ENCODE data around the gene SKP2. TPM values are rescaled to one million over a fixed set of nuclear protein-coding genes. Genes with fewer than 3 reads are reported as not detected.
A peak's percentile ranks its signal among the peaks of the same experiment; 100 is the strongest.

Gene SKP2
- total RNA-seq, 2 donors from 2014 or later = 7.8 to 9.3 TPM

DNA sequence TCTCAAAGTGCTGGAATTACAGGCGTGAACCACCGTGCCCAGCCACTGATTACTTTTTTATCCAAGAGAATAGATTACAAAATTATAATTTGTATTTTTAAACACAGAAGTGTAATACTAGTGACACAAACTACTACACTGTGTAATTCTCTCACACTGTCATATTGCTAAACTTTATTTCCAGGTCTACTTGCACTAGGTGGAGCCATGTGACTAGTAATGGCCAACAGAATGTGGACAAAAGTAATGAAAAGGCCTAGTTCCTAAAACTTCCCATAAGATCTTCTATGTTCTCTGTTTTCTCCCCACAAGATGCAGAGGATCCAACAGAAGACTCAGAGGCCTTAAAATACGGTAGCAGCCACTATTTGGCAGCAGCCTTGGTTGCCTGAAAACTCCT is 62.5 kb downstream of the SKP2 start:
- WGBS = 87% methylated on average over 3 of the region's 3 CpGs

DNA sequence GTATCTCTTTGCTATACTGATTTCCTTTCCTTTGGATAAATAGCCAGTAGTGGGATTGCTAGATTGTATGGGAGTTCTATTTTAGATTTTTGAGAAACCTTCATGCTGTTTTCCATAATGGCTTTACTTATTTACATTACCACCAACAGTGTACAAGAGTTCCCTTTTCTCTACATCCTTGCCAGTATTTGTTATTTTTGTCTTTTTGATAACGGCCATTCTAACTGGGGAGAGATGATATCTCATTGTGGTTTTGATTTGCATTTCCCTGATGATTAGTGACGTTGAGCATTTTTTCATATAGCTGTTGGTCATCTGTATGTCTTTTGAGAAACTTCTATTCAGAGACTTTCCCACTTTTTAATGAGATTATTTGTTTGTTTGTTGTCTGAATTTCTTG is 64.0 kb downstream of the SKP2 start:
- no peaks in the 10 kb centered on the region for H3K36me3 ChIP-seq
- H3K4me3 ChIP-seq = no peak overlapping the region
- WGBS = 73% methylated on average over 2 of the region's 2 CpGs
- intact Hi-C loops (cut with DNase I) = no loop called here
- no peak for TF ChIP-seq POLR2AphosphoS5 (IDR thresholded peaks at IDR 0.05)
- TF ChIP-seq, protein P1, sequence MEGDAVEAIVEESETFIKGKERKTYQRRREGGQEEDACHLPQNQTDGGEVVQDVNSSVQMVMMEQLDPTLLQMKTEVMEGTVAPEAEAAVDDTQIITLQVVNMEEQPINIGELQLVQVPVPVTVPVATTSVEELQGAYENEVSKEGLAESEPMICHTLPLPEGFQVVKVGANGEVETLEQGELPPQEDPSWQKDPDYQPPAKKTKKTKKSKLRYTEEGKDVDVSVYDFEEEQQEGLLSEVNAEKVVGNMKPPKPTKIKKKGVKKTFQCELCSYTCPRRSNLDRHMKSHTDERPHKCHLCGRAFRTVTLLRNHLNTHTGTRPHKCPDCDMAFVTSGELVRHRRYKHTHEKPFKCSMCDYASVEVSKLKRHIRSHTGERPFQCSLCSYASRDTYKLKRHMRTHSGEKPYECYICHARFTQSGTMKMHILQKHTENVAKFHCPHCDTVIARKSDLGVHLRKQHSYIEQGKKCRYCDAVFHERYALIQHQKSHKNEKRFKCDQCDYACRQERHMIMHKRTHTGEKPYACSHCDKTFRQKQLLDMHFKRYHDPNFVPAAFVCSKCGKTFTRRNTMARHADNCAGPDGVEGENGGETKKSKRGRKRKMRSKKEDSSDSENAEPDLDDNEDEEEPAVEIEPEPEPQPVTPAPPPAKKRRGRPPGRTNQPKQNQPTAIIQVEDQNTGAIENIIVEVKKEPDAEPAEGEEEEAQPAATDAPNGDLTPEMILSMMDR (IDR thresholded peaks at IDR 0.05) = no peak
- no peak for TF ChIP-seq POLR2A (IDR thresholded peaks at IDR 0.05)
- H3K4me1 ChIP-seq (replicated peaks) = no peaks in the 10 kb centered on the region
- H3K27me3 ChIP-seq (replicated peaks; ENCODE audit: insufficient read depth) = no peaks in the 10 kb centered on the region
- DNase-seq (ENCODE audit: low spot score) = no peak
- no peaks in the 10 kb centered on the region for H3K9me3 ChIP-seq
- H3K27ac ChIP-seq = no peak overlapping the region

More for the DNA sequence above, 62.5 kb downstream of the SKP2 start:
- H3K27me3 ChIP-seq (replicated peaks; ENCODE audit: insufficient read depth) = no peaks in the 10 kb centered on the region
- no peaks in the 10 kb centered on the region for H3K9me3 ChIP-seq
- TF ChIP-seq, protein P1 (IDR thresholded peaks at IDR 0.05) = peak in 1 of 4 experiments; percentile 9
- TF ChIP-seq POLR2A (IDR thresholded peaks at IDR 0.05) = no peak
- H3K27ac ChIP-seq = no peak overlapping the region
- no peaks in the 10 kb centered on the region for H3K4me1 ChIP-seq (replicated peaks)
- no peaks in the 10 kb centered on the region for H3K36me3 ChIP-seq
- no peak overlapping the region for H3K4me3 ChIP-seq
- no peak for DNase-seq (ENCODE audit: low spot score)
- intact Hi-C loops (cut with DNase I) = no loop called here

DNA sequence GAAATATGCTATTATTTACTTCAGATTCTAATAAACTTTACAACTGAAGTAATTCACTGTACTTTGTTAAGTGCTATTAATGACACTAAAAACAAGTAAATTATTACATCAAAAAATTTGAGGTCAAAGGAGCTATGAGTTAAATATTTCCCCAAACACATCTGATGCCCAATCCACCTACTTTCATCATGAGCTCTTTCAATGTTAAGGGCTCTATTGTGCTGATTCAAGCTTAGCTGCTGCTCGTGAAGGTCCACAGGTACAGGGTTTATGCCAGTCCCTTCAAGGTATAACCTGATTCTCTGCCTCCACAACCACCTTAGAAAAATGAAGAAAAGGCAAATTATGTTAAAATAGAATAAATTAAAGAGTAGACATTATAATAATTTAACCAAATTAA is 65.7 kb downstream of the SKP2 start:
- DNase-seq (ENCODE audit: low spot score) = no peak
- no peaks in the 10 kb centered on the region for H3K36me3 ChIP-seq
- intact Hi-C loops (cut with DNase I) = no loop called here
- WGBS = 81% methylated on average over 1 of the region's 1 CpG
- TF ChIP-seq POLR2AphosphoS5 (IDR thresholded peaks at IDR 0.05) (no peak), POLR2A (IDR thresholded peaks at IDR 0.05) (no peak)
- H3K27me3 ChIP-seq (replicated peaks; ENCODE audit: insufficient read depth) = no peaks in the 10 kb centered on the region
- no peaks in the 10 kb centered on the region for H3K9me3 ChIP-seq
- no peak overlapping the region for H3K27ac ChIP-seq
- no peaks in the 10 kb centered on the region for H3K4me1 ChIP-seq (replicated peaks)
- no peak overlapping the region for H3K4me3 ChIP-seq

DNA sequence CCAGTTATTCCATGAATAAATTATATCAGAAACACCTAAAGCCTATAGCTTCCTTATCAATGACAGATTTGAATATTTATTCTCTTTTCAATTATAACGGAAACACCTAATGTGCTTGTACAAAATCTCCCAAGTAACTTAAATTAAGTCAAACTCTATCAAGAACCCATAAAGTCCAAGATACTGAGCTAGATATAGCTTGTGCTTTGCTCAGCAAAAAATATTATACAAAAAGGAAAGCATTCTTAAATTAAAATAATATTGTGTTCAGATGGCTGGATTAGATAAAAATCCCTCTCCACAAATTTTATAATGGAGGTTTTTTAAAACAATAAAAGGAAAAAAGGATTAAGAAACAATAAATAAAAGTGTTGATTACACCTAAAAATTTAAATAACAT is 66.1 kb downstream of the SKP2 start:
- intact Hi-C loops (cut with DNase I) = no loop called here
- H3K27me3 ChIP-seq (replicated peaks; ENCODE audit: insufficient read depth) = no peaks in the 10 kb centered on the region
- no peaks in the 10 kb centered on the region for H3K36me3 ChIP-seq
- H3K4me1 ChIP-seq (replicated peaks) = no peaks in the 10 kb centered on the region
- no peak overlapping the region for H3K4me3 ChIP-seq
- no peak for DNase-seq (ENCODE audit: low spot score)
- no peak overlapping the region for H3K27ac ChIP-seq
- H3K9me3 ChIP-seq = no peaks in the 10 kb centered on the region
- 93% methylated on average over 1 of the region's 1 CpG for whole genome bisulfite sequencing
- TF ChIP-seq, protein P1 (IDR thresholded peaks at IDR 0.05) = no peak
- TF ChIP-seq POLR2AphosphoS5 (IDR thresholded peaks at IDR 0.05) = no peak
- TF ChIP-seq POLR2A (IDR thresholded peaks at IDR 0.05) = no peak

DNA sequence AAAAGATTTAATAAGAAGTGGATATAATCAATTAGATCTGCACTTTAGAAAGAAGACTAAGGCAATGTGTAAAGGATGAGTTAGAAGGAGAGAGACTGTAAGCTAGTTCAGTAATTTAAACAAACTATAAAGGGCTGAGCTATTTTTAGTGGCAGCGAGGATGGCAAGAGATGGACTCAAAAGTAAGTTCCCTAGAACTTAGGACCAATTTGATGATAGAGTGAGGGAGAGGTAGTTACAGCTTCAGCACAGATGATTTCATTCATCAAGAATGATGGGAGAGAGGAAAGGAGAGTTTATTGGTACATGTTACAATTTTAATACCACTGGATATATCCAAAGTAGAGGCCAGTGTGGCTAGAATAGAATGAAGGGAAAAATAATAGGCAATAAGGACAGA is 70.7 kb downstream of the SKP2 start:
- TF ChIP-seq POLR2AphosphoS5 (IDR thresholded peaks at IDR 0.05) = no peak
- intact Hi-C loops (cut with DNase I) = no loop called here

DNA sequence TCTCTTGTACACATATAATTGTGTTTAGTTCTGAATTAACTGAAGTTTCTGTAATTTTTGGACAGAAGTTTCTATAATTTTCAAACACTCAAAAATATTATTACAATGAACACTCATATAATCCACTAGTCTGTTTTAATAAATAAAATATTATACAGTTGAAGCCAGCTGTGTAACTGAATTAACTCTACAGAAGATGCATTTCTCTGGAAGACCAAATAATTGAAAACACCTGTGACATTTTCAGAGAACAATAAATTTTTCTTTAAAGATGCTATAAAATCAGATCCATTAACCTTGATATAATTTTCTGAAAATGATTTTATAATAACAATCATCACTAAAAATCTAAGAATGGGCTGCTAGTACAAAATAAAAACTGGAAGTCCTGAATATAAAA is 75.1 kb downstream of the SKP2 start:
- no peak for DNase-seq (ENCODE audit: low spot score)
- Histone ChIP-seq H3K4me1 (replicated peaks) (no peaks in the 10 kb centered on the region), H3K4me3 (no peak overlapping the region), H3K9me3 (no peaks in the 10 kb centered on the region), H3K27me3 (replicated peaks; ENCODE audit: insufficient read depth) (no peaks in the 10 kb centered on the region), H3K27ac (no peak overlapping the region), H3K36me3 (no peaks in the 10 kb centered on the region)
- no peak for TF ChIP-seq POLR2A (IDR thresholded peaks at IDR 0.05)
- no peak for TF ChIP-seq POLR2AphosphoS5 (IDR thresholded peaks at IDR 0.05)
- TF ChIP-seq, protein P1 (IDR thresholded peaks at IDR 0.05) = no peak
- intact Hi-C loops (cut with DNase I) = no loop called here

More for the DNA sequence above, 70.7 kb downstream of the SKP2 start:
- H3K4me3 ChIP-seq = no peak overlapping the region
- no peak overlapping the region for H3K27ac ChIP-seq
- no peaks in the 10 kb centered on the region for H3K4me1 ChIP-seq (replicated peaks)
- WGBS = 88% methylated on average over 1 of the region's 1 CpG
- no peak for DNase-seq (ENCODE audit: low spot score)
- H3K36me3 ChIP-seq = no peaks in the 10 kb centered on the region
- H3K9me3 ChIP-seq = no peaks in the 10 kb centered on the region
- no peaks in the 10 kb centered on the region for H3K27me3 ChIP-seq (replicated peaks; ENCODE audit: insufficient read depth)
